Colonic mucosa (tissue), 4 donors: Measurements from ENCODE around the gene MTUS2. TPM values are rescaled to one million over a fixed set of nuclear protein-coding genes. Genes with fewer than 3 reads are reported as not detected.

Experiments used
- DNase-seq: peaks from one replicate; pipeline ENCODE4 v3.0.0-alpha.2; 2020
- H3K27ac ChIP-seq: fragments of 200-600 bp; one replicate; pipeline ENCODE4 v1.8.0; 2021
- H3K27me3 ChIP-seq: fragments of 200-600 bp; one replicate; pipeline ENCODE4 v1.8.0; 2021
- H3K36me3 ChIP-seq: fragments of 200-600 bp; one replicate; pipeline ENCODE4 v1.8.0; 2021
- H3K4me1 ChIP-seq: fragments of 200-600 bp; one replicate; pipeline ENCODE4 v1.8.0; 2021; ENCODE audit warnings: mild to moderate bottlenecking
- H3K4me3 ChIP-seq: fragments of 200-600 bp; one replicate; pipeline ENCODE4 v1.8.0; 2021
- H3K9ac ChIP-seq, 2 donors: one replicate each; pipeline ENCODE4 v1.7.0; 2013; ENCODE audit warnings: control low read depth in 2 of 2, low read depth in 2 of 2, low read length in 2 of 2
- H3K9me3 ChIP-seq: fragments of 200-600 bp; one replicate; pipeline ENCODE4 v1.8.0; 2021
- intact Hi-C: fragments of 100-400 bp; cut with DNase I; formaldehyde crosslinking; loops from one replicate; pipeline ENCODE4 v1.14.1; 2022
- total RNA-seq, 2 donors: library from RNA; stranded (reverse); fragmentation: NEBNext Ultra II Directional in 1 of 2; extraction: Animal tissue kit (Norgen Biotek cat#: 25700) in 1 of 2; gene quantifications; one replicate each; pipeline ENCODE4 v1.2.1, GENCODE V29; 2021
- TF ChIP-seq, protein P1 (sequence below): fragments of 200-600 bp; IDR thresholded peaks from one replicate; pipeline ENCODE4 v1.8.0; 2022; ENCODE audit warnings: antibody characterized with exemption, mild to moderate bottlenecking
- donor health status: healthy.
- donor health status: DM: no; HTN: no; CAD: no.
- donor health status: DM: no; HTN: no; CAD: no.

MTUS2 gene
- total RNA-seq, 2 donors from 2014 or later = 0.11 to 0.40 TPM

DNA sequence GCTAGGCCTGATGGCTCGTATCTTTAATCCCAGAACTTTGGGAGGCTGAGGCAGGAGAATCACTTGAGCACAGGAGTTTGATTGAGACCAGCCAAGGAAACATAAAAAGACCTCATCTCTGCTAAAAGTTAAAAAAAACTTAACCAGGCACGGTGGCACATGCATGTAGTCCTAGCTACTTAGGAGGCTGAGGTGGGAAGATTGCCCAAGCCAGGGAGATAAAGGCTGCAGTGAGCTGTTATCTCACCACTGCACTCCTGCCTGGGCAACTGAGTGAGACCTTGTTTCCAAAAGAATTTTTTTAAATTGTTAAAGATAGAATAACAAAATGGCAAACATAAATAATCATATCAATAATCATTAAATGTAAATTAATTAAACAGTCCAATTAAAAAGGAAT lies 365.8 kb downstream of the MTUS2 start:
- H3K9me3 ChIP-seq = no peaks in the 10 kb centered on the region
- DNase-seq = no peak
- H3K4me1 ChIP-seq = no peaks in the 10 kb centered on the region
- no peak overlapping the region for H3K4me3 ChIP-seq
- intact Hi-C loops = no loop called here
- no peak overlapping the region for H3K9ac ChIP-seq
- no peaks in the 10 kb centered on the region for H3K27me3 ChIP-seq
- no peaks in the 10 kb centered on the region for H3K36me3 ChIP-seq
- TF ChIP-seq, protein P1, sequence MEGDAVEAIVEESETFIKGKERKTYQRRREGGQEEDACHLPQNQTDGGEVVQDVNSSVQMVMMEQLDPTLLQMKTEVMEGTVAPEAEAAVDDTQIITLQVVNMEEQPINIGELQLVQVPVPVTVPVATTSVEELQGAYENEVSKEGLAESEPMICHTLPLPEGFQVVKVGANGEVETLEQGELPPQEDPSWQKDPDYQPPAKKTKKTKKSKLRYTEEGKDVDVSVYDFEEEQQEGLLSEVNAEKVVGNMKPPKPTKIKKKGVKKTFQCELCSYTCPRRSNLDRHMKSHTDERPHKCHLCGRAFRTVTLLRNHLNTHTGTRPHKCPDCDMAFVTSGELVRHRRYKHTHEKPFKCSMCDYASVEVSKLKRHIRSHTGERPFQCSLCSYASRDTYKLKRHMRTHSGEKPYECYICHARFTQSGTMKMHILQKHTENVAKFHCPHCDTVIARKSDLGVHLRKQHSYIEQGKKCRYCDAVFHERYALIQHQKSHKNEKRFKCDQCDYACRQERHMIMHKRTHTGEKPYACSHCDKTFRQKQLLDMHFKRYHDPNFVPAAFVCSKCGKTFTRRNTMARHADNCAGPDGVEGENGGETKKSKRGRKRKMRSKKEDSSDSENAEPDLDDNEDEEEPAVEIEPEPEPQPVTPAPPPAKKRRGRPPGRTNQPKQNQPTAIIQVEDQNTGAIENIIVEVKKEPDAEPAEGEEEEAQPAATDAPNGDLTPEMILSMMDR = no peak
- no peak overlapping the region for H3K27ac ChIP-seq

DNA sequence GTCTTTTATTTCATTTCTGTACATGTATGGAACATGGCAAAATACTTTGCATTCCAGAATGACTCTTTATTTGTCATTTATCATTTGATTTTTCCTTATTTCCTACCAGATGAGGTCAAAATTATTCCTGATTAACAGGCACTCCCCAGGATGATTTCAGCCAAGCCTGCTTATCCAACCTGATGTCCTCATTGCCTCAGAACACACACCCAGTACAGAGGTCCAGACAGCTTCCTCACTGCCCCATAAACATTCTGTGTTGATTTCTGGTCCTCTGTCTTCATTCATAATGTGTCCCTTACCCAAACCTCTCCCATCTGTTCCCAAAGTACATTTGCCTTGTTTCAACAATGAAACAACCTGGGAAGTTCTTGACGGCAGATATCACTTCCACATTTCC lies 367.4 kb downstream of the MTUS2 start:
- intact Hi-C loops = no loop called here
- H3K36me3 ChIP-seq = no peaks in the 10 kb centered on the region
- TF ChIP-seq, protein P1 = no peak
- H3K9me3 ChIP-seq = no peaks in the 10 kb centered on the region
- no peak overlapping the region for H3K4me3 ChIP-seq
- no peaks in the 10 kb centered on the region for H3K4me1 ChIP-seq
- no peak overlapping the region for H3K9ac ChIP-seq
- H3K27me3 ChIP-seq = no peaks in the 10 kb centered on the region
- H3K27ac ChIP-seq = no peak overlapping the region
- no peak for DNase-seq

DNA sequence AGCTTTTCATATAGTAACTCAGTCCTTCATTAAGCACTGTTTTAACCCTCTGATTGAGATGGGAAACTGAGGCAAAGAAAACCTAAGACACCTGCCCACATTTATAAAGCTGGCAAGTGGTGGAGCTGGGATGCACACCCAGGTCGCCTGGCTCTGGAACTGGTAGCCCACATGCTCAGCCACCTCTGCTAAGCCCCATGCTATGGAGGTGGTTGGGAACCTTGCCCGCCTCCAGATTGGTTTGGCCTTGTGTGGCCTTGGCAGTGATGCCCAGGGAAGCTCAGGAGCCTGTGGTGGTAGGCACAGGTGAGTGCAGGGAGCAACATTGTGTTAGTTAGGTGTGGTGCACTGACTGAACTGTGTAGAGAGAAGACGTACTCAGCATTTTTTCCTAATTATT lies 370.2 kb downstream of the MTUS2 start:
- H3K4me1 ChIP-seq = no peaks in the 10 kb centered on the region
- H3K9me3 ChIP-seq = no peaks in the 10 kb centered on the region
- H3K4me3 ChIP-seq = no peak overlapping the region
- intact Hi-C loops = no loop called here
- H3K27me3 ChIP-seq = no peaks in the 10 kb centered on the region
- no peaks in the 10 kb centered on the region for H3K36me3 ChIP-seq
- no peak for DNase-seq
- no peak overlapping the region for H3K27ac ChIP-seq
- TF ChIP-seq, protein P1 = no peak
- no peak overlapping the region for H3K9ac ChIP-seq

DNA sequence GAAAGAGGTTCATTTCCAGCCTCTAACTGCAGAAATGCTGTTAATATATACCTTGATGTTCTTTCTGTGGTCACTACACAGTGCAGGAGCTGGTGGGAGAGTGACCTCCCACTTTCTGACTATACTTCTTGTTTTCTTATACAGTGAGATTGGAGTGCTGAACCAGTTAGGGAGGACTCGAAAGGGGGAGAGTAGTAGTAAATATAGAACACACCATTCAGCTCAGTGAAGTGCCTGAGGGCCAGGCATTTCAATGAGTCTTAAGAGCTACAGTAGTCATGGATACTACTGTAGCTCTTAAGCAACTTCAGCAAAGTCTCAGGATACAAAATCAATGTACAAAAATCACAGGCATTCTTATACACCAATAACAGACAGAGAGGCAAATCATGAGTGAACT lies 372.9 kb downstream of the MTUS2 start:
- Histone ChIP-seq H3K9me3 (no peaks in the 10 kb centered on the region), H3K4me3 (no peak overlapping the region), H3K9ac (no peak overlapping the region), H3K27ac (no peak overlapping the region), H3K4me1 (no peaks in the 10 kb centered on the region), H3K27me3 (no peaks in the 10 kb centered on the region), H3K36me3 (no peaks in the 10 kb centered on the region)
- intact Hi-C loops = no loop called here
- TF ChIP-seq, protein P1 = no peak
- DNase-seq = no peak

DNA sequence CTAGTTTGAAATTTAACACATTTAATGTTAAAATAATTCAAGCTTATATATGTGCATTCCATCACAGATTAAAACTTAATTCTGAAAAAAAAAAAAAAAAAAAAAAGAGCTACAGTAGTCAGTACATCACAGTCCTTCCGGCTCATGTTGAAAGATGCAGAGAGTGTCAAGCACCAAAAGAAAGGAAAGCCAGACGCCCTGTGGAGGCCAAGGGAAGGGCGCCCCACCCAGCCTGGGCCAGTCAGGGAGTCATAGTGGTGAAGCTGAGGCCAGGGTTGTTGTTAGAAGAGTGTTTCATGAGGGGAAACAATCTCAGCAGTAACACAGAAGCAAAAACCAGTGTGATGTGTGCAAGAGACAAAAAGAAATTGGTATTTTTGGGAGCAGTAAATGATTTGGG lies 375.3 kb downstream of the MTUS2 start:
- Histone ChIP-seq H3K4me3 (no peak overlapping the region), H3K4me1 (no peaks in the 10 kb centered on the region), H3K27me3 (no peaks in the 10 kb centered on the region), H3K36me3 (no peaks in the 10 kb centered on the region), H3K9me3 (no peaks in the 10 kb centered on the region), H3K27ac (no peak overlapping the region), H3K9ac (no peak overlapping the region)
- intact Hi-C loops = no loop called here
- DNase-seq = no peak
- TF ChIP-seq, protein P1 = no peak
